Nephron (organoid): ENCODE results near the gene CHRM4.

Source experiments
- H3K27ac Mint-ChIP-seq, 3 experiments: 2 replicates each; pipeline ENCODE4 v1.8.0; 2020; ENCODE audit warnings: mixed read lengths in 3 of 3, mild to moderate bottlenecking in 2 of 3, moderate library complexity in 1 of 3
- H3K27me3 Mint-ChIP-seq: 2 replicates; pipeline ENCODE4 v1.8.0; 2021; ENCODE audit warnings: low read depth, mild to moderate bottlenecking, moderate library complexity, mixed read lengths
- H3K36me3 Mint-ChIP-seq: 2 replicates; pipeline ENCODE4 v1.8.0; 2020; ENCODE audit warnings: low read depth, mixed read lengths
- H3K4me1 Mint-ChIP-seq: 2 replicates; pipeline ENCODE4 v1.8.0; 2020; ENCODE audit warnings: mixed read lengths
- H3K4me3 Mint-ChIP-seq, 3 experiments: 2 replicates each; pipeline ENCODE4 v1.8.0; 2020; ENCODE audit warnings: mild to moderate bottlenecking in 3 of 3, mixed read lengths in 3 of 3, moderate library complexity in 2 of 3
- H3K9me3 Mint-ChIP-seq: 2 replicates; pipeline ENCODE4 v1.8.0; 2020; ENCODE audit warnings: mixed read lengths
- CTCF ChIP-seq, 3 experiments: fragments of 200-600 bp; sonication (generic); IDR thresholded peaks; one replicate each; pipeline ENCODE4 v1.5.0; 2021; ENCODE audit warnings: antibody characterized with exemption in 3 of 3; ENCODE audit not compliant: unreplicated experiment in 3 of 3

The CHRM4 gene

GRCh38 chr11:46420513-46420912 is 28.9 kb upstream of the CHRM4 start:
- Mint-ChIP-seq H3K4me1 (peaks cover 5% of the 10 kb centered on the region), H3K27ac (no peak overlapping the region), H3K36me3 (peaks cover 51% of the 10 kb centered on the region), H3K9me3 (no peaks in the 10 kb centered on the region), H3K4me3 (no peak overlapping the region), H3K27me3 (no peaks in the 10 kb centered on the region)
- TF ChIP-seq CTCF (IDR thresholded peaks at IDR 0.05; ENCODE audit: unreplicated experiment in 3 of 3), result no peak

DNA sequence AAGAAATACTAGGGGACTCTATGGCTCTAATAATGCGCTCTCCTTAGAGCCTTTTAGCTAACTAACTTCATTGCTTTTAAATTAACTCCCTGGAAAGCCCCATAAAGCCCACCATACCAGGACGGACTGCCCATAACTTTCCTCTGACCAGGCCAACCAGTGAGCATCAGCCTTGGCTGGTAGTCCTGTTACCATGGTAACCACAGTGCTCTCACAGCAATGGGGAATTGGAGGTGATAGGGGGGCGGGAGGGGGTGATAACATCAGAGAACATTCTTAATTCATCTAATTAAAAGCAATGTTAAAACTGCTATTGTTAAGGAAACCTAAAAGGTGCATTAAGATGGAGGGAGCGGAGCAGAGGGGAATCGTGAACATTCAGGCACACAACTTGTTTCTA is 27.2 kb upstream of the CHRM4 start:
- Mint-ChIP-seq H3K9me3 (no peaks in the 10 kb centered on the region), H3K4me1 (peaks cover 13% of the 10 kb centered on the region), H3K27ac (no peak overlapping the region), H3K4me3 (no peak overlapping the region), H3K36me3 (peaks cover 60% of the 10 kb centered on the region), H3K27me3 (no peaks in the 10 kb centered on the region)
- TF ChIP-seq CTCF (IDR thresholded peaks at IDR 0.05; ENCODE audit: unreplicated experiment in 3 of 3), result no peak

- peaks cover 13% of the 10 kb centered on the region for H3K4me1 Mint-ChIP-seq
- no peak for TF ChIP-seq CTCF (IDR thresholded peaks at IDR 0.05; ENCODE audit: unreplicated experiment in 3 of 3)
- no peak overlapping the region for H3K4me3 Mint-ChIP-seq
- no peaks in the 10 kb centered on the region for H3K9me3 Mint-ChIP-seq
- H3K27ac Mint-ChIP-seq, result peak overlapping the region in 1 of 3 experiments; percentile 9
- H3K27me3 Mint-ChIP-seq, result no peaks in the 10 kb centered on the region
- peaks cover 59% of the 10 kb centered on the region for H3K36me3 Mint-ChIP-seq
Measured at GRCh38 chr11:46417711-46418110, 26.1 kb upstream of the CHRM4 start.

- peak overlapping the region in 1 of 3 experiments; percentile 24 for H3K27ac Mint-ChIP-seq
- peaks cover 43% of the 10 kb centered on the region for H3K36me3 Mint-ChIP-seq
- peaks cover 13% of the 10 kb centered on the region for H3K4me1 Mint-ChIP-seq
- no peak overlapping the region for H3K4me3 Mint-ChIP-seq
- TF ChIP-seq CTCF (IDR thresholded peaks at IDR 0.05; ENCODE audit: unreplicated experiment in 3 of 3), result no peak
- no peaks in the 10 kb centered on the region for H3K9me3 Mint-ChIP-seq
- H3K27me3 Mint-ChIP-seq, result no peaks in the 10 kb centered on the region
Measured at GRCh38 chr11:46414879-46415278, 23.3 kb upstream of the CHRM4 start.

DNA sequence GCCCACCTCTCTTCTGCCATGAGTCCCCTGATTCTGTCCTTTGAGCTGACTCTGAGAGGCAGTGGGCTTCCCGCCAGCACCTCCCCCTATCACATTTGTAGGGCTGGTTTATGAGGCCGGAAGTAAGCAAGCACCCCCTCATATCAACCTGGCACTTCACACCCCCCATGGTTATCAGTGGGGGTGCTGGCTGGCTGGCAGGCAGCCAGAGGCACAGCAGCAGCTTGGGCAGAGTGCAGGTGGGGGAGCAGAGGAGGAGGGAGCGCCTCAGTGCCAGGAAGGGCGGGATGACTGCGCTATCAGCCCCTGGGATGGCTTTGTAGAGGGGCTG is 22.9 kb upstream of the CHRM4 start:
- peaks cover 13% of the 10 kb centered on the region for H3K4me1 Mint-ChIP-seq
- H3K9me3 Mint-ChIP-seq, result no peaks in the 10 kb centered on the region
- peak overlapping the region in 1 of 3 experiments; percentile 24 for H3K27ac Mint-ChIP-seq
- no peaks in the 10 kb centered on the region for H3K27me3 Mint-ChIP-seq
- H3K4me3 Mint-ChIP-seq, result no peak overlapping the region
- peaks cover 46% of the 10 kb centered on the region for H3K36me3 Mint-ChIP-seq
- no peak for TF ChIP-seq CTCF (IDR thresholded peaks at IDR 0.05; ENCODE audit: unreplicated experiment in 3 of 3)

- H3K4me1 Mint-ChIP-seq, result peaks cover 13% of the 10 kb centered on the region
- no peak overlapping the region for H3K4me3 Mint-ChIP-seq
- H3K36me3 Mint-ChIP-seq, result peaks cover 44% of the 10 kb centered on the region
- H3K27me3 Mint-ChIP-seq, result no peaks in the 10 kb centered on the region
- H3K9me3 Mint-ChIP-seq, result no peaks in the 10 kb centered on the region
- TF ChIP-seq CTCF (IDR thresholded peaks at IDR 0.05; ENCODE audit: unreplicated experiment in 3 of 3), result no peak
- H3K27ac Mint-ChIP-seq, result no peak overlapping the region
Measured at GRCh38 chr11:46413760-46414465, 22.3 kb upstream of the CHRM4 start.
